HG03520 (cell line): ENCODE data around the gene AVPR2.

Experiments used
- ATAC-seq: cut with Tn5 transposase; IDR thresholded peaks from one replicate; pipeline ENCODE4 v1.9.1; 2021; ENCODE audit warnings: mild to moderate bottlenecking, moderate library complexity; ENCODE audit not compliant: unreplicated experiment

The AVPR2 gene

DNA sequence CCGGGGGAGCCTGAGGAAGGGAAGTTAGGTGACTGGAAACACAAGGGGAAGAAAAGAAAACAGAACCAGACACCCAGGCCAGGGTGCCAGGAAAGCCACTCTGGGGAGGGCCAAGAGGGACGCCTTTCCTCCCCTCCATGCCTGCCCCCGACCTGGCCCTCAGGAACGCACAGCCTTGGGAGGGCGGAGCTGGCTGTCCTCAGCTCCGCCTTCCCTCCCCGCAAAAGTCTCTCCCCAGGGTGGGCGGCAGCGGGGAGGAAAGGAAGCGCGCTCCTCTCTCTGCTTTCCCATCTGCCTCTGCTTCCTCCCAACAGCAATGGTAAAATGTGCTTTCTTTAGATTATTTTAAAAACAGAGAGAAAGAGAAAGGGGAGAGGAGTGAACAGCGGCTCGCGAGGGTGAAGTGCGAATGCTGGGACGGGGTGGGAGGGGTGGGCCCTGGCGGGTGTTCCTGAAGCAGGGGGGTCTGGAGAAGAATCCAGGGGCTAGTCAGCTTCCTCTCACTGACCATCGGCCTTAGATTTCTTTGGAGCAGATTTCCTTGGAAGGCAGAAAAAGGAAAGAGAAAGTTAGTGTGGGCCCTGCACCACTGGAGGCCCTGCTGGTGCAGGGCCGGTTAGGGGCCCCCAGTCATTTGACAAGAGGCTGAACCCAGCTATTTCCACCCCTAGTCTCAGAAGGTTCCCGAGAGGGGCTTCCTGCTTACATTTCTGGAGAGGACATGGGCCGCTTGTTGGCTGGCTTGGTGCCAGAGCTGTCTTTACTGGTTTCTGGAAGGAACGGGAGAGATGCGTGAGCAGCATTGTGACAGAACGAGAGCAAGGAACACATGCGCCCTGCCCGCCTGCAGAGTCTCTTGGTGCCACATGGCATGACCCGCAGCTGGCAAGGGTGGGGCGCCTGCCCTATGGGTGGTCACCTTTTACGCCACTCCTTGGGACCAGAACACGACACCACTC, 44.7 kb downstream of the AVPR2 start:
- no peak for ATAC-seq

DNA sequence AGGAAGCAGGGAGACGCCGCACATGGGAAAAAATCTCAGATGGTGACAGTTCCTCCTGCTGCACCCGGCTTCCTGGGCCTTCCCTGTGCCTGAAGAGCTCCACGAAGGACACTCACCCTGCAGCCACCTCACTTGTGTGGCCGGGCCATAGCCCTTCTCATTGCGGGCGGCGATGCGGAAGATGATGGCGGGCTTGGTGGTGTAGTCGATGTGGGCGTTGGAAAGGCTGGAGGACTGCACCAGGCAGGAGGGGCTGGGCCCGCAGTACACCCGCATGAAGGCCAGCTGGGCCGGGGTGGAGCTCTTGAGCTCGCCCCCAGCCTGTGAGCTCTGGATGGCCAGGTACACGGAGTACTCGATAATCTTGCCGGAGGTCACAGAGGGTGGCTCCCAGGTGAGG, 45.7 kb downstream of the AVPR2 start:
- ATAC-seq = no peak

DNA sequence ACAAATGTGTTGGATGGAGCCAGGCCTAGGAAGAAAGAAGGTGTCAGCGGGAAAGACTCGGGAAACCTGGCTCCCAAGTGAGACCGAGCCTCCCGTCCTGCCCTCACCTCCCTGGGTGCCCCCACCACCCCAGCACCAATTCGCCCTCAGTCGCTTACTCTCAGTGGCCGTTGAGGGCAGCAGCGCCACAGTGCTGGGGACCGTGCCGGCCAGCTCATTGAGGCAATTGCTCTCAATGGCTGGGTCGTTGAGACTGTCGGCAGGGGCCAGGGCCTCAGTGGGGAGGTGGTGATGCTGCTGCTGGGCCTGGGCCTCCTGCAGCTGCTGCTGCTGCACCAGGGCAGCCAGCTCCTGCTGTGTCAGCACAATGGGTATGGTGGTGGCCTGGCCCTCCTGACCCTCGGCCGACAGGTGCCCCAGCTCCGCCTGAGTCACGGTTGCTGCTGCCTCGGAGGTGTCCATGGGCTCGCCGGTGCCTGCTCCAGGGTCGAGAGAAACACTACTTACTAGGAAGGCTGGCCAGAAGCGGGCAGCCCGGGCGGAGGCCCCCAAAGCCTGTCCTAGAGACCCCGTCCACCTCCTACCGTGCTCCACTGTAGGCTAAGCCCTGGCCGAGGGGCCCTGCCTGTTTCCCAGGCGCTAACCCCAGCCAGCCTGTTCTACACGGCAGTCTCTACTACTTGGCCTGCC, 47.4 kb downstream of the AVPR2 start:
- ATAC-seq = no peak

DNA sequence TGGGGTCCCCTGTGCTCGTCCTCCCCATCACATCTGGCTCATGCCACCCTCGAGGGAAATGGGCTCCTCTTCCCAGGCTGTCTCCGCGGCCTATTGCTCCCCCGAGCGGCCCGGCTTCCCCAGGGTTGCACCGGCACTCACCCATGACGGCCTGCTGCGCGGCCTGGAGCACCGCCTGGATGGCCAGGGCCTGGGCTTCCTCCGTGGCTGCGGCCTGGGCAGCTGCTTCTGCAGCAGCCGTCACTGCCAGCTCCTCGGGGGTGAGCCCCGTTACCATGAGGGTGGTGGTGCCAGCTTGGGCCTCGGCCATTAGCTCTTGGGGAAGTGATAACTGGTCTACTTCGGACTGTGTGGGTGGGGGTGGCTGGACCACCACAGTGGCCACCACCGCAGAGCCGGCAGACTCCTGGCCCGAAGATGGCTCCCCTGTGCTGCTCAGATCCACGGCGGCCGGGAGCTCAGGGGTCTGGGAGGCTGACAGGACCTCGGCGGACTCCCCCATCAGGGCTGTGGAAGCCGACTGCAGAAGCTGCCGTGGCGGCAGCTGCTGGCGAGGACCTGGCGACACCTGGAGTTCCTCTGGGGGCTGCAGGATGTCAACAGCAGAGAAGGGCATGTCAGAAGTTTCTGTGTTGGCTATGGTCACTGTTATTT, 48.0 kb downstream of the AVPR2 start:
- no peak for ATAC-seq

DNA sequence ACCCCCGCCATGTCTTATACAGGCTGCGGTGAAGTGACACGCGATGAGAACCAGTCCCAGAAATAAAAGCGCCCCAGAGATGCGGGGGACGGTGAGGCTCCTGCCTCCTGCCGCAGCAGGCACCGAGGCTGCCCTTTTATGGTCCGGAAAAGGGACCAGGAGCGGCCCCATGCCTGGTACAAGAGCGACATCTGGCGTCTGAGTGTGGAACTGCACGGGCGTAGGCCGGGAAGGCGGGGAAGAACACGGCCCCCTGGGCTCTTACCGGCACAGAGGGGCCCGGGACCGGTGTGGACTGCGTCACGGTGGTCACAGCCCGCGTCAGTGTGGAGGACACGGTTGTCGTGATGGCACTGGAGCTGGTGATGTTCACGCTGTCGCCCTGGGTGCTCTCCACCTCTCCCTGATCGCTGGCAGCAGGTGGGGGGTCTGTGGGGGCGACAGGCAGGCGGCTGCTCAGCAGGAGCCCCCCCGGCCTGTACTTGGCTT, 48.9 kb downstream of the AVPR2 start:
- peak; percentile 45 for ATAC-seq

DNA sequence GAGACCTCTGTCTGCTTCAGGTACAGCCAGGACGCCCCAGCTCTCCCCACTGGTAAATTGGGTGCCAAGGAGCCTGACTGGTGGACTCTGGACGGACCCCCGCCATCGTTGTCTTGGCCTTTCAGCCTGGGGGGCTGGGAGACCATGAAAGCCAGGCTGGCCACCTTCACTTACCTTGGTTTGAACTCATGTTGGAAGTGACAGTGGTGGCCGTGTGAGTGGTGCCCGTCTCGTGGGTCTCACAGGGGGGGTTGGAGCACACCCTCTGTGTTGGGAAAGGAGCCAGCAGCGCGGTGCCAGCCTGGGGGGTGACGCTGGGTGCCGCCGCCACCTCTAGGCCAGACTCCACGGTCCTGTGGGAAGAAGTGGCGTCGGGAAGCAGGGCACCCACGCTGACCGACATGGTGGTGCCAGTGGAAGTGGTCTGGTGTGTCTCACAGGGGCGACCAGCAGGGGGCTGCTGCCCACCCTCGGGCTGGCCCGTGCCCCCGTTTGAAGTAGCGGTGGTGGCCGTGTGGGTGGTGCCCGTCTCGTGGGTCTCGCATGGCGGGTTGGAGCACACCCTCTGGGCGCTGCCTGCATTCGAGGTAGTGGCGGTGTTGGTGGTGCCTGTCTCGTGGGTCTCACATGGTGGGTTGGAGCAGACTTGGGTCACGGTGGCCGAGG, 49.6 kb downstream of the AVPR2 start:
- no peak for ATAC-seq

DNA sequence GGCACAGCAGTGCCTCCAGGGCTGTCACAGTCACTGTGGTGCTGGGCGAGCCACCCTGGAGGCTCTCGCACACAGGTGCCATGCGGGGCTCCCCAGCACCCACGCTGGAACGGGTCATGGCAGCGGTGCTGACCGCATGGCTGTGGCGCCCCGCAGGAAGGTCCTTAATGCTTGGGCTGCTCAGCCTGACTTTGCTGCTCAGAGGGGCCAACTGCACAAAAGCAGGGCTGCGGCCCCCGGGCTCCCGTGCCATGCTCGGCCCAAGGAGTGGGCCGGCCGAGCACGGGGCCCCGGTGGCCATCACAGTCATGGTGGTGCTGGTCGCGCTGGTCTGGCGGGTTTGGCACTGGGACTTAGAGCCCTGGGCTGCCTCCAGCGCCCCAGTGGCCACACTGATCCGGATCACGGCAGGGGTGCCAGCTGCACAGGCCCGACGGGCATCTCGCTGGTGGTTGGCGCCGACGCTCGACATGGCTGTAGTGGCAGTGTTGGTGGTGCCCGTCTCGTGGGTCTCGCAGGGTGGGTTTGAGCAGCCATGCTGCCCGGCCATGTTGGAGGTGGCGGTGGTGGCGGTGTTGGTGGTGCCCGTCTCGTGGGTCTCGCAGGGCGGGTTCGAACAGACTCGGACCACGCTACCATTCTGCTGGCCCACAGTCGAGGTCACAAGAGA, 50.2 kb downstream of the AVPR2 start:
- no peak for ATAC-seq

DNA sequence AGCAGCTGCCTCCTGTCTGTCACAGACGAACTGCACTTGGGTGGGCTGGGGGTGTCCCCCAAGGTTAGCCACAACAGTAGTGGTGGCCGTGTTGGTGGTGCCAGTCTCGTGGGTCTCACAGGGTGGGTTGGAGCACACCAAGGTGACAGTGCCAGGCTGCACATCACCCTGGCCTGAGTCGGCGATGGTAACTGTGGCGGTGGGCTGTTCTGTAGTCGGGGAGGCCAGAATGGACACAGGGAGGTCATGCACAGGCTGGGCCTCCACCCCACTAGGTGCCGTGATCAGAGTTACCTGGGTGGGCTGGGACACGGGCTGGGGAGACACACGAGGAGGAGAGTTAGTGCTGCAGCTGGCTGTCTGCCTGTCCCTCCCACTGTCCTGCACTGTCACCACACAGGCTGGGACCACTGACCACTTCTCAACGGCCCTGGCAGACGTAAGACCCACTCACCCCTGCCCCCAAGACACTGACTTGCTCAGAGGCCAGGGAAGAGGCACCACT, 50.8 kb downstream of the AVPR2 start:
- ATAC-seq = no peak

DNA sequence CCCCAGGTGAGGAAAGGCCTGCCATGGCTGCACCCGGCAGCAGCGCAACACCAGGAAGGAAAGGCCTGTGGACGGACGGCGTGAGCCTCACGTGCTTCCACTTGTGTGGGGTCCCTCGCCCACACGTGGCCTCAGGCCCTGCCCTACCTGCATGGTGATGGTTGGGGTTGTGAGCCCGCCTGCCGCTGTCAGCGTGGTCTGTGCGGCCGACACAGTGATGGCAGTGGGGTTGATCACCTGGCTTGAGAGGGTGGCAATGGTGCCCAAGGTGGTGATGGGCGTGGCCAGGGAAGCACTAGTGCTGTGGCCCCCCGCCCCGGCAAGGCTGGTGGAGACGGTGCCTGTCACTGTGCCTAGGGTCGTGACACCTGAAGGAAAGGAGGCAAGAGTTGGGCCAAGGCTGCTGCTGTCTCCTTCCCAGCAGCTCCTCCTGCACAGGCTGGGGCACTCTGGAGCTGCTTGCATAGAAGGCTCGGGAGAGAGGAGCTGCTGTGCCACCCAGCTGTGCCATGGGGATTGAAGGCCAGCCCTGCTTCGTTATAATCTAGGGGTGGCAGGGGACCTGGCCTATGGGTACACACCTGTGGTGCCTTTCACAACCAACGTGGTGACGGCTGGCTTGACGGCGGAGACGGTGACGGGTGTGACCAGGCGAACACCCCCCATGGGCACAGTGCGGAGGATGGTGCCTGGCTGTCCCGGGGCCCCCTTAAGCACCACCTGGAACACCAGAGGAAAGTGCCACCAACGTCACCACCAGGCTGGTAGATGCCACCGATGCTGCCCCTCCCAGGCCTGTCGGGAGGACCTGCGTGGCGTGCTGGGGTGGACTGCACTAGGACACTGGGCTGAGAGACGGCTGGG, 51.8 kb downstream of the AVPR2 start:
- no peak for ATAC-seq
